Gastroesophageal sphincter (tissue), 4 donors: Measurements from ENCODE around the gene HDAC4. TPM values are rescaled to one million over a fixed set of nuclear protein-coding genes. Genes with fewer than 3 reads are reported as not detected.

Source experiments
- ATAC-seq: fragments of 150-250 bp; one replicate; pipeline ENCODE4 v1.9.1; 2016; ENCODE audit warnings: mild to moderate bottlenecking, moderate library complexity
- H3K27ac ChIP-seq, 4 donors: fragments of 200-600 bp; sonication (generic) in 3 of 4; 1 replicate in 3 of 4; 2 replicates in 1 of 4; pipeline ENCODE4 v1.5.1; 2016 to 2019
- H3K27me3 ChIP-seq: fragments of 200-600 bp; sonication (generic); one replicate; pipeline ENCODE4 v1.5.1; 2019
- H3K36me3 ChIP-seq, 2 donors: fragments of 200-600 bp; sonication (generic); one replicate each; pipeline ENCODE4 v1.5.1; 2019; ENCODE audit warnings: control low read depth in 1 of 2
- H3K4me1 ChIP-seq, 3 donors: fragments of 200-600 bp; sonication (generic); 1 replicate in 2 of 3; 2 replicates in 1 of 3; pipeline ENCODE4 v1.5.1; 2016 to 2019; ENCODE audit warnings: control low read depth in 2 of 3
- H3K4me3 ChIP-seq, 2 donors: fragments of 200-600 bp; sonication (generic); one replicate each; pipeline ENCODE4 v1.5.1; 2019; ENCODE audit warnings: mild to moderate bottlenecking in 1 of 2, moderate library complexity in 1 of 2
- H3K9me3 ChIP-seq, 3 donors: fragments of 200-600 bp; sonication (generic); one replicate each; pipeline ENCODE4 v1.5.1; 2017 to 2019; ENCODE audit warnings: control low read depth in 2 of 3
- CTCF ChIP-seq, 4 experiments: fragments of 200-600 bp in 2 of 4; fragments of 450-650 bp in 2 of 4; sonication (generic) in 1 of 4; IDR thresholded peaks; one replicate each; pipeline ENCODE4 v1.5.1; 2017 to 2019; ENCODE audit warnings: antibody characterized with exemption in 4 of 4, mild to moderate bottlenecking in 2 of 4, moderate library complexity in 2 of 4
- EP300 ChIP-seq: sonication (generic); formaldehyde crosslinking; IDR thresholded peaks from one replicate; pipeline ENCODE4 v1.6.1; 2017; ENCODE audit warnings: antibody characterized with exemption, mild to moderate bottlenecking
- POLR2A ChIP-seq, 2 donors: fragments of 450-650 bp; IDR thresholded peaks; one replicate each; pipeline ENCODE4 v1.6.1; 2017; ENCODE audit warnings: antibody characterized with exemption in 2 of 2, mild to moderate bottlenecking in 2 of 2, moderate library complexity in 1 of 2
- POLR2AphosphoS5 ChIP-seq: sonication (generic); formaldehyde crosslinking; IDR thresholded peaks from one replicate; pipeline ENCODE4 v1.6.1; 2017; ENCODE audit warnings: antibody characterized with exemption
- WGBS, 2 donors: methylation state at CpG; one replicate each; pipeline ENCODE4 v1.1.5; 2018; ENCODE audit warnings: low coverage in 1 of 2; 5-methylcytosine and 5-hydroxymethylcytosine counted together
- total RNA-seq, 4 donors: library from RNA; depleted of rRNA; stranded (reverse); fragments of >200 nt; gene quantifications; one replicate each; pipeline ENCODE4 v1.1.0, GENCODE V29; 2016

HDAC4 gene
- total RNA-seq, 4 donors from 2014 or later, result 41.3 to 104 (median 85.8) TPM

GRCh38 chr2:239018271-239019182, 382.3 kb downstream of the HDAC4 start:
- Histone ChIP-seq H3K36me3 (no peaks in the 10 kb centered on the region), H3K27ac (no peak overlapping the region), H3K27me3 (peaks cover 34% of the 10 kb centered on the region), H3K9me3 (no peaks in the 10 kb centered on the region), H3K4me1 (peaks cover 0 to 14% (median 0%) of the 10 kb centered on the region in 3 donors), H3K4me3 (no peak overlapping the region)
- no peak for ATAC-seq
- 39 to 74% methylated on average over 9 to 12 of the region's 17 CpGs for WGBS, 2 donors
- no peak for TF ChIP-seq POLR2AphosphoS5
- no peak for TF ChIP-seq EP300
- no peak for TF ChIP-seq CTCF (IDR thresholded peaks at IDR 0.05)
- TF ChIP-seq POLR2A (IDR thresholded peaks at IDR 0.05), result no peak

DNA sequence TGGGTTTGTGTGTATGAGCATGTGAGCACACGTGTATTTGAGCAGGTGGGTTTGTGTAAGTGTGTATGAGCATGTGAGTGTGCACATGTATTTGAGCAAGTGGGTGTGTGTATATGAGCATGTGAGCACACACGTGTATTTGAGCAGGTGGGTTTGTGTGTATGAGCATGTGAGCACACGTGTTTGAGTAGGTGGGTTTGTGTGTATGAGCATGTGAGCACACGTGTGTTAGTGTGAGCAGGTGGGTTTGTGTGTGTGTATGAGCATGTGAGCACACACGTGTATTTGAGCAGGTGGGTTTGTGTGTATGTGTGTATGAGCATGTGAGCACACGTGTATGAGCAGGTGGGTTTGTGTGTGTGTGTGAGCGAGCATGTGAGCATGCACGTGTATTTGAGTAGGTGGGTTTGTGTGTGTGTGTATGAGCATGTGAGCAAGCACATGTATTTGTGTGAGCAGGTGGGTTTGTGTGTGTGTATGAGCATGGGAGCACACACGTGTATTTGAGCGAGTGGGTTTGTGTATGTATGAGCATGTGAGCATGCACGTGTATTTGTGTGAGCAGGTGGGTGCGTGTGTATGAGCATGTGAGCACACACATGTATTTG, 383.2 kb downstream of the HDAC4 start:
- 84 to 87% methylated on average over 11 to 12 of the region's 12 CpGs for WGBS, 2 donors
- Histone ChIP-seq H3K4me3 (no peak overlapping the region), H3K4me1 (peaks cover 0 to 14% (median 0%) of the 10 kb centered on the region in 3 donors), H3K36me3 (no peaks in the 10 kb centered on the region), H3K27ac (no peak overlapping the region), H3K9me3 (no peaks in the 10 kb centered on the region), H3K27me3 (peaks cover 35% of the 10 kb centered on the region)
- TF ChIP-seq EP300 (no peak), CTCF (IDR thresholded peaks at IDR 0.05) (no peak), POLR2AphosphoS5 (no peak), POLR2A (IDR thresholded peaks at IDR 0.05) (no peak)
- no peak for ATAC-seq

DNA sequence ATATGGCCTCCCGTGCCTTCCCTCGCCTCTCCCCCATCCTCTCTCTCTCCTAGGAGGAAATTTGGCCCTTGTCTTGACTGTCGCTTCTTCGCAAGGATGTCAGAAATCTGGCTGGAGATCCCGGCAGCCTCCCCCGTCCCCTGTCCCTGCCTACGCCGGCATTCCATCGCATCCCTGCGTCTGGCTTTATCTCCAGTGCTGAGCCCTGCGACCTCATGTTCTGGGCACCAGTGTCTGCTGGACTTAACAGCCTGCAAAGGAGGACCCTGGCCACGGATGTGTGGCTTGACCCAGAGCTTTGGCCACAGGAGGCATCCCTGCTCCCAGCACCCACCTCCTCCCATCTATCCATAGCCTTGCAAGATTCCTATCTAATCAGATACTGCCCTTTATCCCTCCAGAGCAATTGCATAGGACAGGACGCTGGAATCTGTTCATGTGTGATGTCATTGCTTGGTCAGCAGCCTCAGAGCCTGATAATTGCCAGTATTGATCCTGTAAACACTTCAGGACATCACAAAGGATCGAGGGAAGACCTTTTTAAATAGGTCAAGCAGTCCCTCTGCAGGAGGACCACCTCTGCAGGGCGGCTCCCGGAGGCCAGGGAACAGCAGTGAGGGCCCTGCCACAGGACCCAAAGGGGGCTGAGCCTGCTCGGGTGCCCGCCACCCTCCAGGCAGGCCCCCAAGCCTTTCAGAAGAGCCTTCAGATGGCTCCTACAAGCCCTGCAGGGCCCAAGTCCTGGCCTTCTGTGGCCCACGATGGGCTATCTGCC, 384.7 kb downstream of the HDAC4 start:
- ATAC-seq, result no peak
- no peaks in the 10 kb centered on the region for H3K36me3 ChIP-seq
- peak overlapping the region in 1 of 4 donors; percentile 54 for H3K27ac ChIP-seq
- 21 to 26% methylated on average over 5 to 6 of the region's 19 CpGs for WGBS, 2 donors
- H3K27me3 ChIP-seq, result peaks cover 46% of the 10 kb centered on the region
- TF ChIP-seq POLR2AphosphoS5, result no peak
- no peak for TF ChIP-seq POLR2A (IDR thresholded peaks at IDR 0.05)
- TF ChIP-seq CTCF (IDR thresholded peaks at IDR 0.05), result no peak
- TF ChIP-seq EP300, result no peak
- H3K9me3 ChIP-seq, result no peaks in the 10 kb centered on the region
- peaks cover 0 to 14% (median 0%) of the 10 kb centered on the region in 3 donors for H3K4me1 ChIP-seq
- no peak overlapping the region for H3K4me3 ChIP-seq

GRCh38 chr2:239015218-239015900, 385.5 kb downstream of the HDAC4 start:
- Histone ChIP-seq H3K9me3 (no peaks in the 10 kb centered on the region), H3K27me3 (peaks cover 44% of the 10 kb centered on the region), H3K36me3 (no peaks in the 10 kb centered on the region), H3K4me3 (no peak overlapping the region), H3K27ac (peak overlapping the region in 1 of 4 donors; percentile 54), H3K4me1 (peaks cover 0 to 14% (median 0%) of the 10 kb centered on the region in 3 donors)
- 36 to 52% methylated on average over 5 to 11 of the region's 25 CpGs for WGBS, 2 donors
- TF ChIP-seq POLR2AphosphoS5 (no peak), POLR2A (IDR thresholded peaks at IDR 0.05) (no peak), EP300 (no peak), CTCF (IDR thresholded peaks at IDR 0.05) (no peak)
- no peak for ATAC-seq
